HCT116 (cell line): ENCODE results near the gene SEZ6. TPM values are rescaled to one million over a fixed set of nuclear protein-coding genes. Genes with fewer than 3 reads are reported as not detected.

Experiments used
- ATAC-seq: fragments of 200-7000 bp; cut with Tn5 transposase; 2 replicates; pipeline ENCODE4 v1.9.1; 2020; ENCODE audit warnings: mild to moderate bottlenecking, moderate library complexity
- BruUV-seq: library from RNA; stranded (reverse); fragments of 400-500 nt; replicated peaks from 2 replicates; lab custom pipeline; 2021; lab: Mats Ljungman, UMichigan
- CTCF ChIA-PET: fragments of 300-600 bp; sonication (Branson Sonifier 250); formaldehyde crosslinking; loops from one replicate; lab custom pipeline; 2021; ENCODE audit warnings: antibody characterized with exemption; lab: Charles Lee
- POLR2A ChIA-PET: fragments of 300-600, 350-600 bp; sonication (Branson Sonifier 250); formaldehyde crosslinking; loops from one replicate; lab custom pipeline; 2021; ENCODE audit warnings: antibody characterized with exemption; lab: Charles Lee
- RAD21 ChIA-PET, 2 experiments: fragments of 300-600 bp; sonication (Branson Sonifier 250); formaldehyde crosslinking; loops; one replicate each; lab custom pipeline; 2023; ENCODE audit warnings: low total read pairs in 2 of 2; ENCODE audit not compliant: uncharacterized antibody in 2 of 2, unreplicated experiment in 2 of 2, low non-redundant PET in 1 of 2; lab: Charles Lee
- DNase-seq: peaks from one replicate; pipeline ENCODE4 v3.0.0-alpha.2; 2010; ENCODE audit warnings: low read depth, low spot score
- H2AFZ ChIP-seq: fragments of 200-600 bp; shearing (Covaris generic), sonication (generic); 2 replicates; pipeline ENCODE4 v1.6.1; 2017; ENCODE audit warnings: low read depth, mixed run types, mixed read lengths, antibody characterized with exemption, low read length; ENCODE audit not compliant: poor library complexity, severe bottlenecking
- H3K27ac ChIP-seq: 2 replicates; pipeline ENCODE4 v1.5.1; 2012; ENCODE audit warnings: low read depth, low read length
- H3K27me3 ChIP-seq: fragments of 200-600 bp; sonication (generic); 2 replicates; pipeline ENCODE4 v1.6.1; 2016; ENCODE audit warnings: mixed run types, low read length, mixed read lengths; ENCODE audit not compliant: insufficient read depth
- H3K36me3 ChIP-seq, 2 experiments: fragments of 200-500 bp in 1 of 2; fragments of 200-600 bp in 1 of 2; sonication (Bioruptor generic) in 1 of 2; sonication (generic) in 1 of 2; 2 replicates each; pipeline versions ENCODE4 v1.5.1 to v1.6.1; 2014 to 2016; ENCODE audit warnings: low read length in 2 of 2, inconsistent platforms in 1 of 2, mixed read lengths in 1 of 2, mixed run types in 1 of 2; ENCODE audit not compliant: insufficient read depth in 2 of 2, control insufficient read depth in 1 of 2
- H3K4me1 ChIP-seq, 2 experiments: fragments of 200-600 bp in 1 of 2; sonication (generic) in 1 of 2; 2 replicates each; pipeline versions ENCODE4 v1.5.1 to v1.6.1; 2012 to 2017; ENCODE audit warnings: low read length in 2 of 2, inconsistent platforms in 1 of 2, mild to moderate bottlenecking in 1 of 2, mixed read lengths in 1 of 2, mixed run types in 1 of 2, moderate library complexity in 1 of 2; ENCODE audit not compliant: insufficient read depth in 2 of 2, control insufficient read depth in 1 of 2
- H3K4me2 ChIP-seq: fragments of 200-600 bp; sonication (generic); 2 replicates; pipeline ENCODE4 v1.6.1; 2017; ENCODE audit warnings: mixed run types, low read length, mixed read lengths
- H3K4me3 ChIP-seq, 2 experiments: fragments of 200-600 bp in 1 of 2; sonication (generic) in 1 of 2; replicated peaks in 1 of 2; 2 replicates each; pipeline ENCODE4 v1.5.1; 2011 to 2016; ENCODE audit warnings: low read length in 2 of 2, control low read depth in 1 of 2, low read depth in 1 of 2, mild to moderate bottlenecking in 1 of 2, mixed read lengths in 1 of 2, mixed run types in 1 of 2
- H3K79me2 ChIP-seq: fragments of 200-600 bp; sonication (generic); 2 replicates; pipeline ENCODE4 v1.6.1; 2017; ENCODE audit warnings: mild to moderate bottlenecking, mixed run types, low read length, moderate library complexity, mixed read lengths; ENCODE audit not compliant: insufficient read depth
- H3K9ac ChIP-seq: fragments of 200-600 bp; sonication (generic); 2 replicates; pipeline ENCODE4 v1.6.1; 2016; ENCODE audit warnings: low read length, mixed read lengths
- H3K9me2 ChIP-seq: fragments of 200-600 bp; sonication (generic), shearing (Covaris generic); 2 replicates; pipeline ENCODE4 v1.6.1; 2017; ENCODE audit warnings: mixed run types, mild to moderate bottlenecking, moderate library complexity; ENCODE audit not compliant: insufficient read depth
- H3K9me3 ChIP-seq, 2 experiments: fragments of 200-500 bp in 1 of 2; fragments of 200-600 bp in 1 of 2; sonication (Bioruptor generic) in 1 of 2; sonication (generic) in 1 of 2; 2 replicates each; pipeline ENCODE4 v1.6.1; 2014 to 2017; ENCODE audit warnings: low read length in 2 of 2, mixed read lengths in 2 of 2, inconsistent platforms in 1 of 2, low read depth in 1 of 2, mild to moderate bottlenecking in 1 of 2, mixed run types in 1 of 2, moderate library complexity in 1 of 2; ENCODE audit not compliant: control insufficient read depth in 1 of 2, insufficient read depth in 1 of 2
- H4K20me1 ChIP-seq: fragments of 200-600 bp; sonication (generic), shearing (Covaris generic); 2 replicates; pipeline ENCODE4 v1.6.1; 2017; ENCODE audit warnings: mixed run types, mild to moderate bottlenecking, moderate library complexity; ENCODE audit not compliant: insufficient read depth
- CBX3 ChIP-seq: IDR thresholded peaks from 2 replicates; pipeline ENCODE4 v1.6.1; 2012; ENCODE audit warnings: low read depth
- ELF1 ChIP-seq: IDR thresholded peaks from 2 replicates; pipeline ENCODE4 v1.6.1; 2012; ENCODE audit warnings: low read depth, borderline replicate concordance
- POLR2A ChIP-seq: IDR thresholded peaks from 2 replicates; pipeline ENCODE4 v1.7.0; 2011; ENCODE audit warnings: borderline replicate concordance; ENCODE audit not compliant: insufficient read depth, insufficient read length; ENCODE audit errors: extremely low read depth
- TCF7L2 ChIP-seq: IDR thresholded peaks from 2 replicates; pipeline ENCODE4 v1.7.0; 2011; ENCODE audit warnings: borderline replicate concordance, inconsistent platforms; ENCODE audit not compliant: insufficient read depth, insufficient read length; ENCODE audit errors: extremely low read depth
- YY1 ChIP-seq: IDR thresholded peaks from 2 replicates; pipeline ENCODE4 v1.6.1; 2011; ENCODE audit warnings: low read length, low read depth, moderate library complexity, mild to moderate bottlenecking; ENCODE audit not compliant: insufficient replicate concordance; ENCODE audit errors: extremely low read depth
- ZFX ChIP-seq: fragments of 450-650 bp; IDR thresholded peaks from 2 replicates; pipeline ENCODE4 v1.6.1; 2017
- intact Hi-C: fragments of 100-400 bp; cut with micrococcal nuclease; formaldehyde crosslinking; loops from 2 replicates; pipeline ENCODE4 v1.10.0; 2022
- total RNA-seq: library from RNA; stranded (reverse); gene quantifications from one replicate; pipeline ENCODE4 v1.2.1, GENCODE V29; 2021; ENCODE audit not compliant: unreplicated experiment

SEZ6 gene
- total RNA-seq, 1 experiment from 2014 or later = 0.22 TPM

DNA sequence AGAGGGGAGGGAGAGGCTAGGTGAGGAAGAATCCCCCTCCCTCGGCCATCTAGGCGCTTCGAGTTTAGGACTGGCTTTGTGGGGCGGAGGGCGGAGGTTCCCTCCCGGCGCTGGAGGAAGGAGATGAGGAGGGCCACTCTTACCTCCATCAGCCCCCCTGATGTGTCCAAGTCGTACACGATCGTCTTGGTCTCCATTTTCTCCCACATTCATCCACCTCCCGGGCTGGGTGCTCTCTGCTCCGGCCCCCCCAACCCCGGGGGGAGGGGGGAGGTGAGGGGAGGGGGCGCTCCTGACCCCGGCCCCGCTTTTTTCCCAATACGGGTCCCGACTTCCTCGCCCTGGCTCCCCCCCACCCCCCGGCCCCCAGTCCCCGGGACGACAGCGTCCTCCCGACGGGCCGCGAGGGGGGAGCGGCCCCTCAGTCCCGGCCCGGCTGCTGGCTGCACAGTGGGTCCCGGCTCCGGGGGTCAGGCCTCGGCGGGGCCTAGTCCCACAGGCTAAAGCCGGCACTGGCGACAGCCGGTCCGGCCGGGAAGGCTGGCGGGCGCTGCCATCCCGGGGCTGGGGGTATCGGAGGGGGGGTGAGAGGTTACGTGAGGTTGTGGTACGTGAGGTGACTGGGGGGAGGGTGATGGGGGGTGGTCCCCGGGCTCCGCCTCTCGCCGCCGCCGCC is 54.9 kb downstream of the SEZ6 start:
- H3K4me2 ChIP-seq = peak overlapping the region; percentile 90
- no peaks in the 10 kb centered on the region for H3K9me3 ChIP-seq
- H3K4me1 ChIP-seq = peaks cover 16 to 28% of the 10 kb centered on the region in 2 experiments
- no peak overlapping the region for H2AFZ ChIP-seq
- intact Hi-C loops = loop anchor here (1.0 kb wide), 1 partner anchor 48 kb away; the partner anchor contains the start of gene DHRS13
- peaks cover 2 to 6% of the 10 kb centered on the region in 2 experiments; a peak in 2 of 4 replicates for H3K36me3 ChIP-seq
- H3K79me2 ChIP-seq = peaks cover 50% of the 10 kb centered on the region
- no peaks in the 10 kb centered on the region for H3K9me2 ChIP-seq
- CTCF ChIA-PET = interaction anchor here (0.8 to 4.5 kb wide), 11 partner anchors 13 to 641 kb away, joined by 3 to 68 read pairs (median 5); partner anchors contain the start of genes BLTP2, RPL23A and TLCD1
- H3K27ac ChIP-seq = peak overlapping the region; percentile 83
- peak overlapping the region; percentile 70 for H3K9ac ChIP-seq
- no peaks in the 10 kb centered on the region for H4K20me1 ChIP-seq
- H3K27me3 ChIP-seq = no peaks in the 10 kb centered on the region
- ATAC-seq = no peak
- TF ChIP-seq ZFX (peak; percentile 77), CBX3 (no peak), TCF7L2 (no peak), ELF1 (no peak), POLR2A (no peak), YY1 (no peak)
- TF ChIP-seq, all 23 proteins: peak for 1
- ChIA-PET POLR2A (interaction anchor here (0.5 to 1.8 kb wide), 10 partner anchors 9 to 399 kb away, joined by 3 to 25 read pairs (median 5); partner anchors contain the start of genes MYO18A, RPL23A and TLCD1), RAD21 (interaction anchor here (0.6 to 1.5 kb wide), 3 partner anchors 189 to 224 kb away, joined by 5 to 10 read pairs (median 9); partner anchors contain the start of gene TLCD1 (in 2 of the 2))
- no TSS peak for BruUV-seq
- no peak for DNase-seq
- peak overlapping the region; percentile 81 to 92 for H3K4me3 ChIP-seq
